B cell (primary cell): Measurements from ENCODE around the gene HDGF. TPM values are rescaled to one million over a fixed set of nuclear protein-coding genes. Genes with fewer than 3 reads are reported as not detected.

Experiments used
- ATAC-seq: fragments of 200-7000 bp; cut with Tn5 transposase; one replicate; pipeline ENCODE4 v1.10.0; 2021; ENCODE audit warnings: low read depth, mild to moderate bottlenecking, moderate number of reproducible peaks, moderate library complexity
- CTCF ChIA-PET: fragments of 350-600 bp; sonication (Branson Sonifier 250); formaldehyde crosslinking; loops from one replicate; lab custom pipeline; 2021; ENCODE audit warnings: antibody characterized with exemption, inconsistent platforms; lab: Charles Lee
- POLR2A ChIA-PET: fragments of 350-600 bp; sonication (Branson Sonifier 250); formaldehyde crosslinking; loops from one replicate; lab custom pipeline; 2021; ENCODE audit warnings: antibody characterized with exemption; lab: Charles Lee
- DNase-seq: peaks from one replicate; pipeline ENCODE4 v3.0.0; 2013
- H2AFZ ChIP-seq: 2 replicates; pipeline ENCODE4 v1.6.1; 2012; ENCODE audit warnings: mild to moderate bottlenecking, low read depth, low read length; ENCODE audit not compliant: insufficient read depth, poor library complexity, severe bottlenecking
- H3K27ac ChIP-seq, 2 donors: 1 replicate in 1 of 2; 2 replicates in 1 of 2; pipeline ENCODE4 v1.5.1; 2012 to 2013; ENCODE audit warnings: low read length in 2 of 2, mild to moderate bottlenecking in 2 of 2, moderate library complexity in 1 of 2
- H3K27me3 ChIP-seq, 4 experiments: fragments of 200-600 bp in 1 of 4; sonication (generic) in 1 of 4; replicated peaks in 1 of 4; 1 replicate in 2 of 4; 2 replicates in 2 of 4; pipeline versions ENCODE4 v1.6.1 to v1.7.0; 2013 to 2016; ENCODE audit warnings: low read length in 3 of 4, mild to moderate bottlenecking in 2 of 4, mixed read lengths in 1 of 4, moderate library complexity in 1 of 4; ENCODE audit not compliant: insufficient read depth in 4 of 4, control insufficient read depth in 3 of 4; ENCODE audit errors: control extremely low read depth in 1 of 4
- H3K36me3 ChIP-seq, 2 experiments: replicated peaks in 1 of 2; 1 replicate in 1 of 2; 2 replicates in 1 of 2; pipeline versions ENCODE4 v1.6.1 to v1.7.1; 2013; ENCODE audit warnings: low read length in 1 of 2; ENCODE audit not compliant: insufficient read depth in 2 of 2, control insufficient read depth in 1 of 2; ENCODE audit errors: control extremely low read depth in 1 of 2, extremely low read depth in 1 of 2
- H3K4me1 ChIP-seq, 2 donors: fragments of 200-600 bp in 1 of 2; sonication (generic) in 1 of 2; 1 replicate in 1 of 2; 2 replicates in 1 of 2; pipeline versions ENCODE4 v1.5.1 to v1.6.1; 2013 to 2017; ENCODE audit warnings: low read length in 2 of 2; ENCODE audit not compliant: control insufficient read depth in 2 of 2, insufficient read depth in 2 of 2
- H3K4me2 ChIP-seq: replicated peaks from 2 replicates; pipeline ENCODE3; 2012; ENCODE audit warnings: mild to moderate bottlenecking, low read depth, low read length; ENCODE audit not compliant: poor library complexity, severe bottlenecking
- H3K4me3 ChIP-seq, 5 experiments: fragments of 200-600 bp in 1 of 5; sonication (generic) in 1 of 5; 1 replicate in 3 of 5; 2 replicates in 2 of 5; pipeline versions ENCODE4 v1.5.1 to v1.7.0; 2011 to 2016; ENCODE audit warnings: low read length in 4 of 5, mild to moderate bottlenecking in 4 of 5, low read depth in 2 of 5, control low read depth in 1 of 5, moderate library complexity in 1 of 5; ENCODE audit not compliant: insufficient read depth in 1 of 5; ENCODE audit errors: control extremely low read depth in 1 of 5, extremely low read depth in 1 of 5
- H3K79me2 ChIP-seq: fragments of 200-600 bp; sonication (generic); one replicate; pipeline ENCODE4 v1.6.0; 2016; ENCODE audit warnings: low read length; ENCODE audit not compliant: control insufficient read depth, insufficient read depth
- H3K9ac ChIP-seq: fragments of 200-600 bp; sonication (generic); 2 replicates; pipeline ENCODE4 v1.6.1; 2017; ENCODE audit warnings: mild to moderate bottlenecking, low read length, moderate library complexity
- H3K9me3 ChIP-seq, 3 donors: one replicate each; pipeline versions ENCODE4 v1.6.1 to v1.7.1; 2013; ENCODE audit warnings: low read length in 2 of 3; ENCODE audit not compliant: control insufficient read depth in 2 of 3, insufficient read depth in 1 of 3; ENCODE audit errors: control extremely low read depth in 1 of 3
- H4K20me1 ChIP-seq: 2 replicates; pipeline ENCODE4 v1.6.0; 2012; ENCODE audit warnings: mild to moderate bottlenecking, low read length; ENCODE audit not compliant: insufficient read depth, control insufficient read depth, poor library complexity, severe bottlenecking
- H3K27ac Mint-ChIP-seq: one replicate; pipeline ENCODE4 v1.8.0; 2021; ENCODE audit warnings: mixed read lengths
- H3K27me3 Mint-ChIP-seq: one replicate; pipeline ENCODE4 v1.8.0; 2021; ENCODE audit warnings: mixed read lengths
- H3K4me1 Mint-ChIP-seq: one replicate; pipeline ENCODE4 v1.8.0; 2021; ENCODE audit warnings: mixed read lengths
- H3K4me3 Mint-ChIP-seq: one replicate; pipeline ENCODE4 v1.8.0; 2021; ENCODE audit warnings: mixed read lengths
- H3K9me3 Mint-ChIP-seq: one replicate; pipeline ENCODE4 v1.8.0; 2022; ENCODE audit warnings: mixed read lengths; ENCODE audit not compliant: insufficient read depth
- CTCF ChIP-seq: fragments of 200-600 bp; IDR thresholded peaks from one replicate; pipeline ENCODE4 v1.8.0; 2022; ENCODE audit warnings: antibody characterized with exemption, mild to moderate bottlenecking
- EZH2 ChIP-seq: IDR thresholded peaks from 2 replicates; pipeline ENCODE4 v1.6.1; 2012; ENCODE audit warnings: borderline replicate concordance, low read depth, mild to moderate bottlenecking, moderate library complexity, low read length; ENCODE audit not compliant: insufficient read depth, poor library complexity, severe bottlenecking
- WGBS: methylation state at CpG from one replicate; pipeline ENCODE4 v1.1.5; 2013; ENCODE audit warnings: missing lambda C conversion rate; ENCODE audit not compliant: insufficient coverage; 5-methylcytosine and 5-hydroxymethylcytosine counted together
- intact Hi-C: fragments of 100-400 bp; cut with micrococcal nuclease; formaldehyde crosslinking; loops from one replicate; pipeline ENCODE4 v1.10.0; 2022
- polyA plus RNA-seq: library from polyadenylated mRNA; depleted of rRNA; stranded (reverse); fragments of >200 nt; gene quantifications from 2 replicates; pipeline ENCODE4 v1.2.3, GENCODE V29; 2012
- total RNA-seq, 2 donors: library from RNA; stranded (reverse); fragments of 120-200 nt in 1 of 2; gene quantifications; 1 replicate in 1 of 2; 2 replicates in 1 of 2; pipeline versions ENCODE4 v1.2.3 to v1.2.4, GENCODE V29; 2013 to 2022

HDGF gene
- total and polyA plus RNA-seq, 2 donors (not counting 1 experiment from before 2014, with no cell fraction given): 40.3 to 89.9 TPM

DNA sequence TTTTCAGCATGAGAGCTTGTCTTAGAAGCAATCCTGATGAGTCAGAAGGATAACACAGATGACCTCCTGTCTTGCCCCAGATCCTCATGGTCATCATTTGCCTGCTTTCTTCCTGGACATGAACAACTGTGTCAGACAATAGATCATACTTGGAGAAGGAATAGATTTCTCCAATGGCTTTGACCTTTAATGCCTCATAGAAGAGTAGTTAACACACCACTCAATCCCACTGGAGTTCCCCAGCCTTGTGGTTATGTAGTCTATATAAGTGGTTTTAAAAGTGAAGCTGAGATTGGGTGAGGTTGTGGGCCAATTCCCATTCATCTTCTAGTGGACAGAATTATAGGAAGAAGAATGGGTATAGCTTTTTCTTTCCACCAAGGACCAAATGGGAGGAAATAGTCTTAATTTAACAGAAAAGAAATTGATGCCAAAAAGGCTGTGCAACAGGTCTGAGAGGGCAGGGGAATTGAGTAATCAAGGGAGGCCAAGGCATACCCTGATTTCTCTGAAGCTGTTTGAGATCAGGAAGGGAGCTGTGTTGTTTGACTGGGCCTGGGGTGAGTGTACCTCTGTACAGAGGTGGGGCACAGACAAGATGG is 30.2 kb upstream of the HDGF start:
- Histone ChIP-seq H3K27me3 (no peaks in the 10 kb centered on the region), H3K9me3 (no peaks in the 10 kb centered on the region), H3K36me3 (peaks cover 19 to 45% of the 10 kb centered on the region in 2 experiments), H2AFZ (no peak overlapping the region), H3K4me3 (no peak overlapping the region), H3K27ac (no peak overlapping the region), H3K4me2 (no peak overlapping the region), H3K79me2 (peaks cover 82% of the 10 kb centered on the region), H4K20me1 (peaks cover 49% of the 10 kb centered on the region), H3K4me1 (peaks cover 0 to 1% of the 10 kb centered on the region in 2 donors), H3K9ac (no peak overlapping the region)
- no peak overlapping the region for H3K27ac Mint-ChIP-seq
- peaks cover 20% of the 10 kb centered on the region for H3K4me1 Mint-ChIP-seq
- no peak overlapping the region for H3K4me3 Mint-ChIP-seq
- H3K9me3 Mint-ChIP-seq: no peaks in the 10 kb centered on the region
- H3K27me3 Mint-ChIP-seq: no peaks in the 10 kb centered on the region
- no peak for ATAC-seq
- intact Hi-C loops: no loop called here
- POLR2A ChIA-PET: no interaction called here
- no peak for DNase-seq
- TF ChIP-seq CTCF (no peak), EZH2 (no peak)
- CTCF ChIA-PET: interaction anchor here (0.8 to 1.4 kb wide), 5 partner anchors 15 to 92 kb away, joined by 3 to 5 read pairs (median 4); partner anchors contain the start of gene NTRK1

GRCh38 chr1:156777573-156777972 is 26.1 kb upstream of the HDGF start:
- peaks cover 67% of the 10 kb centered on the region for H4K20me1 ChIP-seq
- 100% methylated on average over 1 of the region's 1 CpG for WGBS
- H3K4me1 ChIP-seq: peaks cover 0 to 3% of the 10 kb centered on the region in 2 donors
- Mint-ChIP-seq H3K9me3 (no peaks in the 10 kb centered on the region), H3K4me1 (peaks cover 43% of the 10 kb centered on the region), H3K27me3 (no peaks in the 10 kb centered on the region), H3K27ac (no peak overlapping the region), H3K4me3 (no peak overlapping the region)
- no peaks in the 10 kb centered on the region for H3K27me3 ChIP-seq
- H3K79me2 ChIP-seq: peaks cover 93% of the 10 kb centered on the region
- no peak overlapping the region for H3K4me2 ChIP-seq
- peaks cover 13 to 31% of the 10 kb centered on the region in 2 experiments for H3K36me3 ChIP-seq
- CTCF ChIA-PET: interaction anchor here (1.6 to 2.3 kb wide), 2 partner anchors 51 to 88 kb away, joined by 6 read pairs; no protein-coding TSS in a partner anchor
- POLR2A ChIA-PET: no interaction called here
- no peak for ATAC-seq
- peak overlapping the region in 1 of 2 donors; percentile 18 for H3K27ac ChIP-seq
- no peak overlapping the region for H3K9ac ChIP-seq
- DNase-seq: no peak
- H2AFZ ChIP-seq: no peak overlapping the region
- intact Hi-C loops: no loop called here
- H3K4me3 ChIP-seq: no peak overlapping the region
- TF ChIP-seq CTCF: no peak
- no peak for TF ChIP-seq EZH2
- no peaks in the 10 kb centered on the region for H3K9me3 ChIP-seq
